Vagina (tissue), 2 donors: ENCODE results near the gene PRIM1. TPM values are rescaled to one million over a fixed set of nuclear protein-coding genes. Genes with fewer than 3 reads are reported as not detected.
A peak's percentile ranks its signal among the peaks of the same experiment; 100 is the strongest.

Experiments used
- DNase-seq, 2 donors: peaks; one replicate each; pipeline ENCODE4 v3.0.0-alpha.2; 2017; ENCODE audit errors: extremely low spot score in 2 of 2
- H3K27ac ChIP-seq: fragments of 200-600 bp; sonication (generic); one replicate; pipeline ENCODE4 v1.5.1; 2019
- H3K27me3 ChIP-seq: fragments of 200-600 bp; sonication (generic); one replicate; pipeline ENCODE4 v1.5.1; 2019
- H3K36me3 ChIP-seq, 2 donors: fragments of 200-600 bp; sonication (generic); one replicate each; pipeline ENCODE4 v1.5.1; 2017 to 2019
- H3K4me1 ChIP-seq: fragments of 200-600 bp; sonication (generic); one replicate; pipeline ENCODE4 v1.5.1; 2019
- H3K4me3 ChIP-seq, 2 donors: fragments of 200-600 bp; sonication (generic); 1 replicate in 1 of 2; 2 replicates in 1 of 2; pipeline ENCODE4 v1.5.1; 2016 to 2019
- H3K9me3 ChIP-seq: fragments of 200-600 bp; sonication (generic); one replicate; pipeline ENCODE4 v1.5.1; 2019
- POLR2A ChIP-seq, 2 donors: fragments of 450-650 bp; IDR thresholded peaks; one replicate each; pipeline ENCODE4 v1.6.1; 2017; ENCODE audit warnings: antibody characterized with exemption in 2 of 2, mild to moderate bottlenecking in 2 of 2, moderate library complexity in 2 of 2
- POLR2AphosphoS5 ChIP-seq, 2 donors: sonication (generic); formaldehyde crosslinking; IDR thresholded peaks; one replicate each; pipeline ENCODE4 v1.9.0; 2017; ENCODE audit warnings: antibody characterized with exemption in 2 of 2, mild to moderate bottlenecking in 2 of 2, low read depth in 1 of 2; ENCODE audit not compliant: insufficient read depth in 1 of 2
- intact Hi-C: fragments of 100-400 bp; cut with DNase I; formaldehyde crosslinking; loops from one replicate; pipeline ENCODE4 v1.15.1; 2023
- total RNA-seq: library from RNA; depleted of rRNA; stranded (reverse); fragments of >200 nt; gene quantifications from one replicate; pipeline ENCODE4 v1.2.3, GENCODE V29; 2016
- TF ChIP-seq, protein P1 (sequence below), 3 experiments: fragments of 450-650 bp in 2 of 3; fragments of 200-600 bp in 1 of 3; sonication (generic) in 1 of 3; IDR thresholded peaks; one replicate each; pipeline ENCODE4 v1.5.1; 2017 to 2019; ENCODE audit warnings: antibody characterized with exemption in 3 of 3, mild to moderate bottlenecking in 2 of 3, moderate library complexity in 2 of 3

PRIM1 gene
- total RNA-seq, 1 donor from 2014 or later, result 12.8 TPM

DNA sequence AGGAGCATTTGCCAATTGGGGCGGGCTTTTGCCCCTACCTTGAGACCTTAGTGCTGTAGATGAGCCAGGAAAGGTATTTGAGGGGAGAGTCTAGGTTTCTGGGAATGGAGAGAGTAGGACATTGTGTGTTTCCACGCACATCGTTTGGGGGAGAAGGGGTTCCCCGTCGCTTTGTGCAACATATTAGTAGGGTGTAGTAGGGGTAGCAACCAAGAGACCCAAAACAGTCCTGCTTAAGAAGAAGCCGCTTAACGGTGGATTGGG is 63.3 kb downstream of the PRIM1 start:
- intact Hi-C loops, result loop anchor here (5.0 kb wide), 1 partner anchor 46 kb away; no protein-coding TSS in a partner anchor
- Histone ChIP-seq H3K4me3 (peak overlapping the region; percentile 83 to 94), H3K27me3 (no peaks in the 10 kb centered on the region), H3K4me1 (peaks cover 38% of the 10 kb centered on the region), H3K36me3 (no peaks in the 10 kb centered on the region), H3K27ac (peak overlapping the region; percentile 100), H3K9me3 (no peaks in the 10 kb centered on the region)
- DNase-seq, result no peak
- TF ChIP-seq POLR2AphosphoS5 (IDR thresholded peaks at IDR 0.05; ENCODE audit: insufficient read depth in 1 of 2, low read depth in 1 of 2), result no peak
- no peak for TF ChIP-seq POLR2A (IDR thresholded peaks at IDR 0.05)
- TF ChIP-seq, protein P1, sequence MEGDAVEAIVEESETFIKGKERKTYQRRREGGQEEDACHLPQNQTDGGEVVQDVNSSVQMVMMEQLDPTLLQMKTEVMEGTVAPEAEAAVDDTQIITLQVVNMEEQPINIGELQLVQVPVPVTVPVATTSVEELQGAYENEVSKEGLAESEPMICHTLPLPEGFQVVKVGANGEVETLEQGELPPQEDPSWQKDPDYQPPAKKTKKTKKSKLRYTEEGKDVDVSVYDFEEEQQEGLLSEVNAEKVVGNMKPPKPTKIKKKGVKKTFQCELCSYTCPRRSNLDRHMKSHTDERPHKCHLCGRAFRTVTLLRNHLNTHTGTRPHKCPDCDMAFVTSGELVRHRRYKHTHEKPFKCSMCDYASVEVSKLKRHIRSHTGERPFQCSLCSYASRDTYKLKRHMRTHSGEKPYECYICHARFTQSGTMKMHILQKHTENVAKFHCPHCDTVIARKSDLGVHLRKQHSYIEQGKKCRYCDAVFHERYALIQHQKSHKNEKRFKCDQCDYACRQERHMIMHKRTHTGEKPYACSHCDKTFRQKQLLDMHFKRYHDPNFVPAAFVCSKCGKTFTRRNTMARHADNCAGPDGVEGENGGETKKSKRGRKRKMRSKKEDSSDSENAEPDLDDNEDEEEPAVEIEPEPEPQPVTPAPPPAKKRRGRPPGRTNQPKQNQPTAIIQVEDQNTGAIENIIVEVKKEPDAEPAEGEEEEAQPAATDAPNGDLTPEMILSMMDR (IDR thresholded peaks at IDR 0.05), result no peak

DNA sequence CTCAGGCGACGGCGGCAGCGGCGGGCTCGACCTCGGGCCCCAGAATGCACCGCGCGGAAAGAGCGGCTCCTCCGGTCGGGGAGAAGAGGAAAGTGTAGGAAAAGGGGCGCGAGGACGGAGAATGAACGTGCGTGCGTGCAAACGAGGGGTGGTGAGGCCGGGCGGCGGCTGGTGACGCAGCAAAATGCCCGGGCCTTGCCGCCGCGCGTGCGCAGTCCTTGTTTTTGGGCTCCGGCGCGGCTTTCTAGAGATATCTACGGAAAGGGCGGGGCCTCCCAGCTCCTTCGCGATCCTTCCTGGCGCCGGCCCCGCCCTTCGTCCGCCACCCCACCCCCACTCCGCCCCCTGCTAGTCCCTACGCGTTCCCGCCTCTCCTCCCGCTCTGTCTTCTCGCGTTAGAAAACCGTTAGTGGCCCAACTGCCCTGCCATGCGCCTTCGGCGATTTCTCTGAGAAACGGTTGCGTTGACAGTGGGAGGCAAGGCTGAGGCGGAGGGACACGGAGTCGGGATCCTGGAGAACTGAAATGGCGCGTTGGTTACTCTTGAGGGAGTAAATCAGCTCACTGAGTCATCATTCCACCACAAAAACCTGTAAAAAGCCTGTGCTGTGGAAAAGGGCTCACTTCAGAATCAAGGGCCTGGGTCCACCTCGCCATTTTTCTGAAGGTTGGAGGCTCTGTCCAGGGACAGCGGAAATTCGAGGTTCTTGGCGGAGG is 63.8 kb downstream of the PRIM1 start, which contains the start of gene PTGES3:
Gene PTGES3 (minus strand): TSS at position 156 of the 717 bp plus-strand sequence. CDS start 285 bp downstream, outside the sequence.
- peak; percentile 97 to 99 for DNase-seq
- Histone ChIP-seq H3K36me3 (no peaks in the 10 kb centered on the region), H3K27me3 (no peaks in the 10 kb centered on the region), H3K4me1 (peaks cover 42% of the 10 kb centered on the region), H3K4me3 (peak within 1 kb of the TSS; percentile 83 to 94), H3K9me3 (no peaks in the 10 kb centered on the region), H3K27ac (peak within 1 kb of the TSS; percentile 100)
- intact Hi-C loops, result loop anchor here (5.0 kb wide), 1 partner anchor 46 kb away; no protein-coding TSS in a partner anchor
- TF ChIP-seq POLR2AphosphoS5 (IDR thresholded peaks at IDR 0.05; ENCODE audit: insufficient read depth in 1 of 2, low read depth in 1 of 2) (peak; percentile 99 to 100), POLR2A (IDR thresholded peaks at IDR 0.05) (peak; percentile 74 to 96)
- TF ChIP-seq, protein P1 (IDR thresholded peaks at IDR 0.05), result peak in 1 of 3 experiments; percentile 46

DNA sequence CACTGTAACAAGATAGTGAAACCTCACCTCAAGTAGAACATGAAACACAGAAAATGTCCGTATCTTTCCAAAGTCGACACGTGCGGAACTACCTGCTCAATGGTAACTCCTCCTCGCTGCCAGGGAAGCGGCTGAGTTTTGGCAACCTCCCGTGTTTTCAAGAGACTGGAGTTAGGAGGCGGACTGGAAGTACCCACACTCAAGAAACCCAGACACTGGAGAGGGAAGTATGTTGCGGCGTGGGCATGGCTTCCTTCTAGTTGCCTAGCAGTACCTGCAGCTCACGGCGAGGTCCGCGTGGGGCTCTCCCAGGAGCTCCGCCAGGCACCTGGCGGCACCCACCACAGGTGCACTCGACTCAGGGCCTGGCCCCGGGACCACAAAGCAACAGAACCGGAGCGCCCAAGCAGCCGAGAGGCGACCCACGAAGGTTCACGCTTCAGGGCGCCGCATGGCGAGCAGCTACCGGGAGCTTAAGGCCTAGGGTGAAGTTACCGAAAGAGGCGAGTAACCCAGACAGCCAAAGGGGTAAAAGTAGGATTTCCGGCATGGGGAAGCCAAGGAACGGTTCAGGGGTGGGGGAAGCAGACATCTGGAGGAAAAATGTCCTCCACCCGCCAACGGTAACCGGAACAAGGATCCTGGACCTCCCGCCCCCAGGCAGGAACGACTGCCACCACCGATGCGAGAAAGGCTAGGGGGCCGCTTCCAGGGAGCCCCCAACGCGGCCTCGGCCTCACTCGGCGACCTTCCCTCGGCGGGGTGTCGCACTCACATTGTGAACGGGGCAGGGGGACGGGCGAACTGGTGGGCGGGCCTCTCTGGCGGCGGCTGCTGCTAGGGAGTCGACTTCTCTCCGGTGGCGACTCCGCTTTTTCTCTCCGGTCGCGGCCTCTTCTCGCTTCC is 64.6 kb downstream of the PRIM1 start:
- no peak for TF ChIP-seq POLR2A (IDR thresholded peaks at IDR 0.05)
- TF ChIP-seq, protein P1 (IDR thresholded peaks at IDR 0.05), result no peak
- no peak for TF ChIP-seq POLR2AphosphoS5 (IDR thresholded peaks at IDR 0.05; ENCODE audit: insufficient read depth in 1 of 2, low read depth in 1 of 2)
- peak overlapping the region; percentile 100 for H3K27ac ChIP-seq
- no peaks in the 10 kb centered on the region for H3K36me3 ChIP-seq
- H3K4me3 ChIP-seq, result peak overlapping the region; percentile 83 to 94
- H3K27me3 ChIP-seq, result no peaks in the 10 kb centered on the region
- peak in 1 of 2 donors; percentile 91 for DNase-seq
- H3K9me3 ChIP-seq, result no peaks in the 10 kb centered on the region
- peaks cover 48% of the 10 kb centered on the region for H3K4me1 ChIP-seq
- intact Hi-C loops, result loop anchor here (5.0 kb wide), 1 partner anchor 45 kb away; no protein-coding TSS in a partner anchor

DNA sequence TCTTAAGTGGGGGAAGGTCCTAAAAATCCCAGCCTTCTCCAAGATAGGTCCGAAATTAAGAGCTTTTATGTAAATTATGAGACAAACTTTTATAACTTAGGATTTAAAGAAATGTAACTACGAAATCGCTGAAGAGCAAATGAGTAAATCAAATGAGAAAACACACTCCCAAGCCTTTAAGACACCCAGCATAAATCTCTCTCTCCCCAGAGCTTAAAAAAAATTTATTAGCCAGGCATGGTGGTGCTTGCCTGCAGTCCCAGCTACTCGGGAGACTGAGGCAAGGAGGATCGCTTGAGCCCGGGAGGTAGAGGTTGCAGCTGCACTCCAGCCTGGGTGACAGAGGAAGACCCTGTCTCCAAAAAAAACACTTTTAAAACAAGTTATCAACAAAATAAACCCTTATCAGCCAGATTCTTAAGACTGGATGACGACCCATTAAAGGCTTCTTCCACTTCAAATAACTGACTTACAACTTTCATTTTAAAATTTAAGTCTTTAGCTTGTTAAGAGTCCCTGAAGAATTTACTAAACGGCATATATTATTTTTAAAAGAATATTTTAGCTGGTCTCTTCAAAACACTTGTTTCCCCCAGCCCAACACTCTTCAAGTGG is 67.3 kb downstream of the PRIM1 start:
- H3K36me3 ChIP-seq, result peaks cover 0 to 7% of the 10 kb centered on the region in 2 donors
- intact Hi-C loops, result loop anchor here (5.0 kb wide), 1 partner anchor 43 kb away; no protein-coding TSS in a partner anchor
- H3K4me3 ChIP-seq, result peak overlapping the region; percentile 25 to 94
- H3K27me3 ChIP-seq, result no peaks in the 10 kb centered on the region
- no peaks in the 10 kb centered on the region for H3K9me3 ChIP-seq
- DNase-seq, result no peak
- TF ChIP-seq POLR2A (IDR thresholded peaks at IDR 0.05) (no peak), POLR2AphosphoS5 (IDR thresholded peaks at IDR 0.05; ENCODE audit: insufficient read depth in 1 of 2, low read depth in 1 of 2) (no peak)
- TF ChIP-seq, protein P1 (IDR thresholded peaks at IDR 0.05), result no peak
- H3K4me1 ChIP-seq, result peaks cover 72% of the 10 kb centered on the region
- H3K27ac ChIP-seq, result peak overlapping the region; percentile 100
